A549 (cell line): ENCODE data around the gene GLB1L2.

Experiments used
- CHD4 ChIP-seq: fragments of 200-600 bp; sonication (generic); IDR thresholded peaks from 2 replicates; pipeline ENCODE4 v1.6.1; 2016; ENCODE audit warnings: antibody characterized with exemption, mild to moderate bottlenecking, borderline replicate concordance
- EP300 ChIP-seq, 2 experiments: fragments of >200 bp; sonication (Bioruptor Twin); formaldehyde crosslinking; IDR thresholded peaks; 2 replicates in 1 of 2; 3 replicates in 1 of 2; pipeline ENCODE4 v1.6.1; 2016 to 2017
- JUN ChIP-seq, 2 experiments: fragments of >200 bp; sonication (Bioruptor Twin); formaldehyde crosslinking; IDR thresholded peaks; 2 replicates in 1 of 2; 3 replicates in 1 of 2; pipeline ENCODE4 v1.6.1; 2016 to 2017
- NR3C1 ChIP-seq: fragments of >200 bp; sonication (Bioruptor Twin); formaldehyde crosslinking; IDR thresholded peaks from 3 replicates; pipeline ENCODE4 v1.6.1; 2017
- PHF8 ChIP-seq: fragments of 200-600 bp; sonication (generic); IDR thresholded peaks from 2 replicates; pipeline ENCODE4 v1.6.1; 2016; ENCODE audit warnings: low read depth, mild to moderate bottlenecking, antibody characterized with exemption, moderate library complexity, borderline replicate concordance
- RAD21 ChIP-seq, 2 experiments: fragments of >200 bp in 1 of 2; sonication (Bioruptor Twin) in 1 of 2; formaldehyde crosslinking in 1 of 2; IDR thresholded peaks in 1 of 2; conservative IDR thresholded peaks in 1 of 2; 2 replicates in 1 of 2; 3 replicates in 1 of 2; pipeline ENCODE4 v1.6.1; 2012 to 2018; ENCODE audit warnings: inconsistent platforms in 1 of 2
- SMC3 ChIP-seq: fragments of >200 bp; sonication (Bioruptor Twin); formaldehyde crosslinking; IDR thresholded peaks from 3 replicates; pipeline ENCODE4 v1.6.1; 2018; ENCODE audit warnings: inconsistent platforms
- TF ChIP-seq, protein P1 (sequence below): fragments of >200 bp; sonication (Bioruptor Twin); formaldehyde crosslinking; IDR thresholded peaks from 3 replicates; pipeline ENCODE4 v1.5.1; 2016
- TF ChIP-seq, protein P2 (sequence below): fragments of 150-350 bp; IDR thresholded peaks from 2 replicates; pipeline ENCODE4 v1.6.1; 2014; ENCODE audit warnings: low read depth, mild to moderate bottlenecking, low read length

DNA sequence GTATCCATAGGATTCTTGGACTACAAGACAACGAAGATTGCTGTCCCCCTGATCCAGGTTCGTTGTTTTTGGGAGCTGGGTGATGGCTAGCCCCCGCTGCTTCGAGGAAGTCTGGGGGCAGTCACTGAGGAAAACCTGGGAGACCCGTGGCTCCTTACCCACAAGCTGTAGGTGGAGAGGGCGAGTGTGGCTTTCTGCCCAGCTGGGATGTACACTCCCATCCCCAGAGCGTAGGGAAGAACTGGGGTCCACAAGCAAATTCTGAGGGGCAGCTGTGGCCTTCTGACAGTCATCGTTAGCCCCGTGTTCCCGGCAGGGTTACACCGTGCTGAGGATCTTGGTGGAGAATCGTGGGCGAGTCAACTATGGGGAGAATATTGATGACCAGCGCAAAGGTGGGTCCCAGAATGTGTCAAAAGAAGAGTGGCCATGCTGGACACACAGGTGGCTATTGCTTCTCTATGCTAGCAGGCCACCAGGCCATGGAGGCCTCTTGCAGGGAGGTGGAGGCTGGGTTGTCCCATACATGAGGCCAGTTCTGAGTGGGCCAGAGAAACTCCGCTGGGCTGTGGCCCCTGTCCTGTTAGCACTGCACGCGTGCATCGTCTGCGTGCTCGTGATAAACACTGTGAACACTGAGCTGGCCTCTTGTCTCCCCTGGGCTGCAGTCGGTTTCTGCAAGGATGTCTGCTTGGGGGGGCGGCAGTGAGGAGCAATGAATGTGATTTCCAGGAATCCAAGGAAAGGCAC lies 39.8 kb downstream of the GLB1L2 start:
- TF ChIP-seq RAD21 (conservative IDR thresholded peaks at IDR 0.05 in 1 of 2, IDR thresholded peaks at IDR 0.05 in 1 of 2) (no peak), JUN (IDR thresholded peaks at IDR 0.05) (no peak), SMC3 (no peak), CHD4 (no peak), NR3C1 (no peak), PHF8 (no peak), EP300 (IDR thresholded peaks at IDR 0.05) (no peak)
- TF ChIP-seq, protein P1, sequence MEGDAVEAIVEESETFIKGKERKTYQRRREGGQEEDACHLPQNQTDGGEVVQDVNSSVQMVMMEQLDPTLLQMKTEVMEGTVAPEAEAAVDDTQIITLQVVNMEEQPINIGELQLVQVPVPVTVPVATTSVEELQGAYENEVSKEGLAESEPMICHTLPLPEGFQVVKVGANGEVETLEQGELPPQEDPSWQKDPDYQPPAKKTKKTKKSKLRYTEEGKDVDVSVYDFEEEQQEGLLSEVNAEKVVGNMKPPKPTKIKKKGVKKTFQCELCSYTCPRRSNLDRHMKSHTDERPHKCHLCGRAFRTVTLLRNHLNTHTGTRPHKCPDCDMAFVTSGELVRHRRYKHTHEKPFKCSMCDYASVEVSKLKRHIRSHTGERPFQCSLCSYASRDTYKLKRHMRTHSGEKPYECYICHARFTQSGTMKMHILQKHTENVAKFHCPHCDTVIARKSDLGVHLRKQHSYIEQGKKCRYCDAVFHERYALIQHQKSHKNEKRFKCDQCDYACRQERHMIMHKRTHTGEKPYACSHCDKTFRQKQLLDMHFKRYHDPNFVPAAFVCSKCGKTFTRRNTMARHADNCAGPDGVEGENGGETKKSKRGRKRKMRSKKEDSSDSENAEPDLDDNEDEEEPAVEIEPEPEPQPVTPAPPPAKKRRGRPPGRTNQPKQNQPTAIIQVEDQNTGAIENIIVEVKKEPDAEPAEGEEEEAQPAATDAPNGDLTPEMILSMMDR, result no peak
- TF ChIP-seq, protein P2, sequence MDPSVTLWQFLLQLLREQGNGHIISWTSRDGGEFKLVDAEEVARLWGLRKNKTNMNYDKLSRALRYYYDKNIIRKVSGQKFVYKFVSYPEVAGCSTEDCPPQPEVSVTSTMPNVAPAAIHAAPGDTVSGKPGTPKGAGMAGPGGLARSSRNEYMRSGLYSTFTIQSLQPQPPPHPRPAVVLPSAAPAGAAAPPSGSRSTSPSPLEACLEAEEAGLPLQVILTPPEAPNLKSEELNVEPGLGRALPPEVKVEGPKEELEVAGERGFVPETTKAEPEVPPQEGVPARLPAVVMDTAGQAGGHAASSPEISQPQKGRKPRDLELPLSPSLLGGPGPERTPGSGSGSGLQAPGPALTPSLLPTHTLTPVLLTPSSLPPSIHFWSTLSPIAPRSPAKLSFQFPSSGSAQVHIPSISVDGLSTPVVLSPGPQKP, result no peak
